Keratinocyte (primary cell): ENCODE measurements around the gene C16orf82. TPM values are rescaled to one million over a fixed set of nuclear protein-coding genes. Genes with fewer than 3 reads are reported as not detected.

Experiments used
- DNase-seq: peaks from one replicate; pipeline ENCODE4 v3.0.0-alpha.2; 2011; ENCODE audit warnings: low read depth, missing footprints, low spot score
- FAIRE-seq: peaks from 2 replicates; lab custom pipeline; 2011; peaks lifted over from hg19 to GRCh38; lab: Jason Lieb, UNC
- H2AFZ ChIP-seq: 2 replicates; pipeline ENCODE4 v1.6.0; 2012; ENCODE audit warnings: low read length, control low read depth, inconsistent platforms; ENCODE audit not compliant: control insufficient read depth
- H3K27ac ChIP-seq: 2 replicates; pipeline ENCODE4 v1.5.1; 2011; ENCODE audit warnings: low read length; ENCODE audit not compliant: control insufficient read depth, insufficient read depth
- H3K27me3 ChIP-seq: 3 replicates; pipeline ENCODE4 v1.6.0; 2011; ENCODE audit warnings: low read length; ENCODE audit not compliant: control insufficient read depth, insufficient read depth; ENCODE audit errors: extremely low read depth
- H3K36me3 ChIP-seq, 2 experiments: 2 replicates in 1 of 2; 3 replicates in 1 of 2; pipeline ENCODE4 v1.5.1; 2011; ENCODE audit warnings: low read length in 2 of 2, mild to moderate bottlenecking in 1 of 2; ENCODE audit not compliant: control insufficient read depth in 2 of 2, insufficient read depth in 2 of 2; ENCODE audit errors: extremely low read depth in 1 of 2
- H3K4me1 ChIP-seq: 3 replicates; pipeline ENCODE4 v1.5.1; 2011; ENCODE audit warnings: low read length; ENCODE audit not compliant: control insufficient read depth, insufficient read depth; ENCODE audit errors: extremely low read depth
- H3K4me2 ChIP-seq: 3 replicates; pipeline ENCODE4 v1.6.0; 2011; ENCODE audit warnings: low read depth, low read length; ENCODE audit not compliant: control insufficient read depth, insufficient read depth; ENCODE audit errors: extremely low read depth
- H3K4me3 ChIP-seq, 3 experiments: fragments of 200-600 bp in 1 of 3; sonication (generic) in 1 of 3; 2 replicates in 2 of 3; 3 replicates in 1 of 3; pipeline ENCODE4 v1.5.1; 2011 to 2016; ENCODE audit warnings: low read length in 3 of 3, mild to moderate bottlenecking in 3 of 3, control low read depth in 2 of 3, inconsistent platforms in 1 of 3, low read depth in 1 of 3, mixed read lengths in 1 of 3, mixed run types in 1 of 3, moderate library complexity in 1 of 3; ENCODE audit not compliant: control insufficient read depth in 2 of 3, insufficient read depth in 2 of 3; ENCODE audit errors: extremely low read depth in 1 of 3
- H3K79me2 ChIP-seq: 2 replicates; pipeline ENCODE4 v1.6.0; 2012; ENCODE audit warnings: low read length; ENCODE audit not compliant: control insufficient read depth, insufficient read depth
- H3K9ac ChIP-seq: 3 replicates; pipeline ENCODE4 v1.6.0; 2011; ENCODE audit warnings: low read length; ENCODE audit not compliant: control insufficient read depth, insufficient read depth; ENCODE audit errors: extremely low read depth
- H3K9me1 ChIP-seq: 3 replicates; pipeline ENCODE4 v1.6.0; 2011; ENCODE audit warnings: low read length; ENCODE audit not compliant: control insufficient read depth, insufficient read depth; ENCODE audit errors: extremely low read depth
- H3K9me3 ChIP-seq: 2 replicates; pipeline ENCODE4 v1.5.1; 2012; ENCODE audit warnings: low read depth, low read length; ENCODE audit not compliant: control insufficient read depth
- H4K20me1 ChIP-seq: 3 replicates; pipeline ENCODE4 v1.6.0; 2011; ENCODE audit warnings: low read length; ENCODE audit not compliant: control insufficient read depth, insufficient read depth; ENCODE audit errors: extremely low read depth
- EZH2 ChIP-seq: IDR thresholded peaks from one replicate; pipeline ENCODE4 v1.6.1; 2012; ENCODE audit warnings: inconsistent platforms, mild to moderate bottlenecking, low read length, moderate library complexity
- dilution Hi-C: fragments of 300-500 bp; cut with MboI; formaldehyde crosslinking; loops from one replicate; pipeline ENCODE4 v1.7.0; 2020; ENCODE audit warnings: low sequenced_read_pairs; ENCODE audit not compliant: extremely low pct_ligation_motif_present
- polyA plus RNA-seq, 5 experiments: library from polyadenylated mRNA; depleted of rRNA in 3 of 5; stranded (reverse) in 3 of 5; stranded (forward) in 1 of 5; unstranded in 1 of 5; fragments of >200 nt; gene quantifications; 1 replicate in 1 of 5; 2 replicates in 3 of 5; 3 replicates in 1 of 5; pipeline versions ENCODE4 v1.2.1 to v1.2.3, GENCODE V29; 2011 to 2012; ENCODE audit warnings: missing spikeins in 2 of 5, low read depth in 1 of 5, low replicate concordance in 1 of 5
- TF ChIP-seq, protein P1 (sequence below), 3 experiments: IDR thresholded peaks in 1 of 3; conservative IDR thresholded peaks in 1 of 3; optimal IDR thresholded peaks in 1 of 3; 2 replicates in 2 of 3; 3 replicates in 1 of 3; pipeline versions ENCODE3 to v1.5.1; 2011; ENCODE audit warnings: low read length in 3 of 3, mild to moderate bottlenecking in 3 of 3, moderate library complexity in 2 of 3, control low read depth in 1 of 3, inconsistent platforms in 1 of 3; ENCODE audit not compliant: insufficient read depth in 2 of 3; ENCODE audit errors: extremely low read depth in 1 of 3

Gene C16orf82
- polyA plus RNA-seq, 1 donor (not counting 4 experiments of a cell fraction or from before 2014, with no cell fraction given): not detected

DNA sequence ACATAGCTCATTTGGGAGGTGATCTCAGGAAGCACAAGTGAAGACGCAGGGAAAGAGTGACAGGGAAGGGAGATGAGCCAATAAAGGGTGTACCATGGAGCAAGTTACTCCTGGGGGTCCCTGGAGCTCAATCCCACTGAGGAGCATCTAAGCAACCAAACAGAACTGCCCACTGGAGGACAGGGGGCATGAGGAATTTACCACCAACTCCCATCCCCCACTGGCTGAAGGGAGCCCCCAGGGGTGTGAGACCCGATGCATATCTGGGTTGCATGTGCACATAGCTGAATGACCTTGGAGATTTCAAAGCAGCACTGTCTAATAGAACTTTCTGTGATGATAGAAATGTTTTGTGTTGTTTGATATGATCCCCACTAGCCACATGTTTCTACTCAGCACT, 29.6 kb downstream of the C16orf82 start:
- H4K20me1 ChIP-seq: no peaks in the 10 kb centered on the region
- dilution Hi-C loops: no loop called here
- H3K27ac ChIP-seq: no peak overlapping the region
- no peaks in the 10 kb centered on the region for H3K4me1 ChIP-seq
- DNase-seq (no peak), FAIRE-seq (no peak)
- no peaks in the 10 kb centered on the region for H3K9me3 ChIP-seq
- H3K4me3 ChIP-seq: no peak overlapping the region
- no peaks in the 10 kb centered on the region for H3K27me3 ChIP-seq
- no peak for TF ChIP-seq EZH2
- TF ChIP-seq, protein P1, sequence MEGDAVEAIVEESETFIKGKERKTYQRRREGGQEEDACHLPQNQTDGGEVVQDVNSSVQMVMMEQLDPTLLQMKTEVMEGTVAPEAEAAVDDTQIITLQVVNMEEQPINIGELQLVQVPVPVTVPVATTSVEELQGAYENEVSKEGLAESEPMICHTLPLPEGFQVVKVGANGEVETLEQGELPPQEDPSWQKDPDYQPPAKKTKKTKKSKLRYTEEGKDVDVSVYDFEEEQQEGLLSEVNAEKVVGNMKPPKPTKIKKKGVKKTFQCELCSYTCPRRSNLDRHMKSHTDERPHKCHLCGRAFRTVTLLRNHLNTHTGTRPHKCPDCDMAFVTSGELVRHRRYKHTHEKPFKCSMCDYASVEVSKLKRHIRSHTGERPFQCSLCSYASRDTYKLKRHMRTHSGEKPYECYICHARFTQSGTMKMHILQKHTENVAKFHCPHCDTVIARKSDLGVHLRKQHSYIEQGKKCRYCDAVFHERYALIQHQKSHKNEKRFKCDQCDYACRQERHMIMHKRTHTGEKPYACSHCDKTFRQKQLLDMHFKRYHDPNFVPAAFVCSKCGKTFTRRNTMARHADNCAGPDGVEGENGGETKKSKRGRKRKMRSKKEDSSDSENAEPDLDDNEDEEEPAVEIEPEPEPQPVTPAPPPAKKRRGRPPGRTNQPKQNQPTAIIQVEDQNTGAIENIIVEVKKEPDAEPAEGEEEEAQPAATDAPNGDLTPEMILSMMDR (optimal IDR thresholded peaks at IDR 0.05 in 1 of 3, IDR thresholded peaks at IDR 0.05 in 1 of 3, conservative IDR thresholded peaks at IDR 0.05 in 1 of 3; ENCODE audit: extremely low read depth in 1 of 3, insufficient read depth in 2 of 3, low read length in 3 of 3): no peak
- no peaks in the 10 kb centered on the region for H3K9me1 ChIP-seq
- no peaks in the 10 kb centered on the region for H3K36me3 ChIP-seq
- no peak overlapping the region for H3K4me2 ChIP-seq
- H3K79me2 ChIP-seq: no peaks in the 10 kb centered on the region
- H2AFZ ChIP-seq: no peak overlapping the region
- no peak overlapping the region for H3K9ac ChIP-seq

DNA sequence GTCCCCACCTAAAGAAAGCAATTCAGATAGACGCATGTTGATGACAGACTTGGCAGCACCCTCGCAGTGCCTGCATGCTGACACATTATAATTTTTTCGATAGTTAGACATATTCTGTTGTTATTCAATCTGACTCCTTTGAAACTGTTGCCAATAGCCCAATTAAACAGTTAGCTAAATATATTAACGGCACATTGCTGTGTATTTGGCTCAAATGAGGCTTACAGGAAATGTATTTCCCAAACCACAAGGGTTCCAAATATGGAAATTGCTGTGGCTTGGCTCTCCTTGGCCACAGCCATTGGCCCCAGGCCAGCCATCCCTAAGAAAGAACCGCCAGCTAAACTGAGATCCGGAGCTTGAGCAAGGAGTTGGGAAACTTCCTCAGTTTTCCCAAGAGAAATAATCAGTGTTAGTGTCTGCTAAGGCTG, 31.1 kb downstream of the C16orf82 start:
- no peak for DNase-seq
- dilution Hi-C loops: no loop called here
- no peak overlapping the region for H3K4me2 ChIP-seq

More for the DNA sequence above, 31.1 kb downstream of the C16orf82 start:
- H3K27me3 ChIP-seq: no peaks in the 10 kb centered on the region
- no peak for FAIRE-seq
- H3K4me1 ChIP-seq: no peaks in the 10 kb centered on the region
- no peak overlapping the region for H2AFZ ChIP-seq
- H3K36me3 ChIP-seq: no peaks in the 10 kb centered on the region
- H3K9ac ChIP-seq: no peak overlapping the region
- H3K4me3 ChIP-seq: no peak overlapping the region
- no peak for TF ChIP-seq EZH2
- TF ChIP-seq, protein P1 (optimal IDR thresholded peaks at IDR 0.05 in 1 of 3, IDR thresholded peaks at IDR 0.05 in 1 of 3, conservative IDR thresholded peaks at IDR 0.05 in 1 of 3; ENCODE audit: extremely low read depth in 1 of 3, insufficient read depth in 2 of 3, low read length in 3 of 3): no peak
- H3K9me3 ChIP-seq: no peaks in the 10 kb centered on the region
- no peaks in the 10 kb centered on the region for H3K9me1 ChIP-seq
- H3K27ac ChIP-seq: no peak overlapping the region
- no peaks in the 10 kb centered on the region for H3K79me2 ChIP-seq
- no peaks in the 10 kb centered on the region for H4K20me1 ChIP-seq
